ENCODE results near the gene TCHP. TPM values are rescaled to one million over a fixed set of nuclear protein-coding genes. Genes with fewer than 3 reads are reported as not detected.
A peak's percentile ranks its signal among the peaks of the same experiment; 100 is the strongest.

TCHP gene
- total RNA-seq, 1 experiment from 2014 or later: 13.3 TPM

- H2AFZ ChIP-seq (ENCODE audit: low read length): no peak overlapping the region
- no peaks in the 10 kb centered on the region for H4K20me1 ChIP-seq (ENCODE audit: control insufficient read depth, insufficient read depth, insufficient read length)
- peaks cover 0 to 1% (median 0%) of the 10 kb centered on the region in 3 experiments; a peak in 1 of 7 replicates for H3K36me3 Mint-ChIP-seq (ENCODE audit: insufficient read depth in 1 of 3, low read depth in 3 of 3)
- TF ChIP-seq CTCF (conservative IDR thresholded peaks at IDR 0.05): no peak
- no peak overlapping the region for H3K9ac ChIP-seq (ENCODE audit: extremely low read depth, insufficient read length, low read length)
- no peak overlapping the region for H3T11ph ChIP-seq (ENCODE audit: low read length)
- no peak overlapping the region for H3K14ac ChIP-seq (ENCODE audit: insufficient read depth, low read length)
- WGBS (ENCODE audit: extremely low coverage, insufficient read length, low lambda C conversion rate): no CpG with 5 or more reads among the region's 3 CpGs
- H3K9me3 ChIP-seq (ENCODE audit: control insufficient read depth, low read depth, low read length): no peaks in the 10 kb centered on the region
- no peak overlapping the region for H2BK20ac ChIP-seq (ENCODE audit: low read depth, low read length, poor library complexity, severe bottlenecking)
- H2BK5ac ChIP-seq (ENCODE audit: insufficient read length, low read length): no peak overlapping the region
- no peak overlapping the region for H3K4me3 Mint-ChIP-seq
- H3K27me3 ChIP-seq (ENCODE audit: insufficient read depth, low read length): no peaks in the 10 kb centered on the region
- H3K9me3 Mint-ChIP-seq: no peaks in the 10 kb centered on the region
- no peak overlapping the region for H2BK120ac ChIP-seq (ENCODE audit: low read depth, low read length, poor library complexity, severe bottlenecking)
- H3K79me1 ChIP-seq (ENCODE audit: insufficient read depth, low read depth, low read length, poor library complexity, severe bottlenecking): peaks cover 2% of the 10 kb centered on the region
- no peak overlapping the region for H4K91ac ChIP-seq (ENCODE audit: insufficient read length, low read depth, low read length)
- no peaks in the 10 kb centered on the region for H3K23me2 ChIP-seq (ENCODE audit: insufficient read length, low read depth, low read length, poor library complexity, severe bottlenecking)
- H3K4me2 ChIP-seq (ENCODE audit: insufficient read depth, insufficient read length, low read length): no peak overlapping the region
- no peak overlapping the region for H3K4ac ChIP-seq (ENCODE audit: low read depth, low read length)
- H3K27ac ChIP-seq (ENCODE audit: insufficient read length, low read depth, low read length): no peak overlapping the region
- H3K4me1 Mint-ChIP-seq: peaks cover 7 to 11% of the 10 kb centered on the region in 2 experiments
- peaks cover 4% of the 10 kb centered on the region for H3K4me1 ChIP-seq (ENCODE audit: insufficient read depth, low read length)
- H3K56ac ChIP-seq (ENCODE audit: insufficient read length, low read depth, low read length): no peak overlapping the region
- H3K18ac ChIP-seq (ENCODE audit: insufficient read length, low read depth, low read length): no peak overlapping the region
- no peak overlapping the region for H2BK12ac ChIP-seq (ENCODE audit: insufficient read length, low read depth, low read length)
- peak overlapping the region in 1 of 3 experiments; percentile 60; a peak in 2 of 7 replicates for H3K27ac Mint-ChIP-seq
- H3K27me3 Mint-ChIP-seq (ENCODE audit: low read depth): no peaks in the 10 kb centered on the region
- no peak overlapping the region for H4K5ac ChIP-seq (ENCODE audit: insufficient read length, low read depth, low read length)
- no peak for DNase-seq
- no peak overlapping the region for H2AK5ac ChIP-seq (ENCODE audit: insufficient read length, low read length)
- no peak overlapping the region for H4K8ac ChIP-seq (replicated peaks; ENCODE audit: insufficient read length, low read depth, low read length)
- no peak overlapping the region for H3K23ac ChIP-seq (ENCODE audit: insufficient read length, low read depth, low read length)
- H3K79me2 ChIP-seq (ENCODE audit: insufficient read depth, low read length): no peaks in the 10 kb centered on the region; the same call in 1 of the 2 replicates
- no peak overlapping the region for H2BK15ac ChIP-seq (ENCODE audit: low read depth, low read length)
Measured at GRCh38 chr12:109864916-109865315, 35.2 kb upstream of the TCHP start.

Measured in H9 (cell line).